Smooth muscle cell (in vitro differentiated cells): ENCODE results near the gene CYP2R1. TPM values are rescaled to one million over a fixed set of nuclear protein-coding genes. Genes with fewer than 3 reads are reported as not detected.

Experiments used
- DNase-seq: peaks from one replicate; lab custom pipeline; 2025; ENCODE audit not compliant: unreplicated experiment; lab: John Stamatoyannopoulos, UW
- H2AFZ ChIP-seq: fragments of 200-600 bp; sonication (generic); 2 replicates; pipeline ENCODE4 v1.6.0; 2016; ENCODE audit warnings: antibody characterized with exemption, low read depth, mild to moderate bottlenecking
- H3F3A ChIP-seq: fragments of 200-600 bp; sonication (generic); 2 replicates; pipeline ENCODE4 v1.6.0; 2017; ENCODE audit warnings: antibody characterized with exemption, low read depth
- H3K27ac ChIP-seq: fragments of 200-600 bp; sonication (generic); 2 replicates; pipeline ENCODE4 v1.5.1; 2016; ENCODE audit warnings: low read depth, mild to moderate bottlenecking
- H3K27me3 ChIP-seq: fragments of 200-600 bp; sonication (generic); 2 replicates; pipeline ENCODE4 v1.6.1; 2016; ENCODE audit warnings: low read depth, mild to moderate bottlenecking
- H3K36me3 ChIP-seq: fragments of 200-600 bp; sonication (generic); 2 replicates; pipeline ENCODE4 v1.5.1; 2016; ENCODE audit warnings: low read depth
- H3K4me1 ChIP-seq: fragments of 200-600 bp; sonication (generic); 2 replicates; pipeline ENCODE4 v1.5.1; 2016; ENCODE audit warnings: low read depth
- H3K4me2 ChIP-seq: fragments of 200-600 bp; sonication (generic); 2 replicates; pipeline ENCODE4 v1.6.0; 2016; ENCODE audit warnings: mild to moderate bottlenecking
- H3K4me3 ChIP-seq: fragments of 200-600 bp; sonication (generic); 2 replicates; pipeline ENCODE4 v1.5.1; 2016; ENCODE audit warnings: mild to moderate bottlenecking
- H3K79me2 ChIP-seq: fragments of 200-600 bp; sonication (generic); 2 replicates; pipeline ENCODE4 v1.6.0; 2016; ENCODE audit warnings: low read depth, mild to moderate bottlenecking
- H3K9ac ChIP-seq: fragments of 200-600 bp; sonication (generic); 2 replicates; pipeline ENCODE4 v1.6.0; 2016; ENCODE audit warnings: low read depth
- H3K9me3 ChIP-seq: fragments of 200-600 bp; sonication (generic); replicated peaks from 2 replicates; pipeline ENCODE4 v1.5.1; 2016; ENCODE audit warnings: low read depth
- H4K20me1 ChIP-seq: fragments of 200-600 bp; sonication (generic); 2 replicates; pipeline ENCODE4 v1.6.0; 2016; ENCODE audit warnings: low read depth
- CTCF ChIP-seq: fragments of 200-600 bp; sonication (generic); IDR thresholded peaks from 2 replicates; pipeline ENCODE4 v1.5.1; 2017; ENCODE audit warnings: borderline replicate concordance, mild to moderate bottlenecking, antibody characterized with exemption; ENCODE audit not compliant: insufficient read depth, poor library complexity, severe bottlenecking
- WGBS: methylation state at CpG from one replicate; pipeline ENCODE4 v1.1.7; 2016; ENCODE audit warnings: low lambda C conversion rate; 5-methylcytosine and 5-hydroxymethylcytosine counted together
- polyA plus RNA-seq: library from polyadenylated mRNA; unstranded; fragments of >200 nt; fragmentation: Nextera tagmentation; extraction: Ambion mirVana; gene quantifications from 2 replicates; pipeline ENCODE4 v1.2.1, GENCODE V29; 2016
- total RNA-seq: library from RNA; depleted of rRNA; stranded (reverse); fragments of >200 nt; gene quantifications from 2 replicates; pipeline ENCODE4 v1.2.3, GENCODE V29; 2014

Gene CYP2R1
- total and polyA plus RNA-seq, 2 experiments from 2014 or later: 13.5 to 22.1 TPM

GRCh38 chr11:14855890-14856289, 36.1 kb downstream of the CYP2R1 start:
- H3K27me3 ChIP-seq: no peaks in the 10 kb centered on the region
- no peak for DNase-seq
- no peak overlapping the region for H3K27ac ChIP-seq
- H3K79me2 ChIP-seq: no peaks in the 10 kb centered on the region
- no peak for TF ChIP-seq CTCF
- H3F3A ChIP-seq: no peaks in the 10 kb centered on the region
- no peak overlapping the region for H3K4me2 ChIP-seq
- H3K36me3 ChIP-seq: no peaks in the 10 kb centered on the region
- no peak overlapping the region for H3K9ac ChIP-seq
- H3K4me3 ChIP-seq: no peak overlapping the region
- no peaks in the 10 kb centered on the region for H4K20me1 ChIP-seq
- H2AFZ ChIP-seq: no peak overlapping the region
- no peaks in the 10 kb centered on the region for H3K9me3 ChIP-seq
- H3K4me1 ChIP-seq: no peaks in the 10 kb centered on the region
- WGBS: 91% methylated on average over 1 of the region's 1 CpG

GRCh38 chr11:14854057-14854456, 38.0 kb downstream of the CYP2R1 start:
- Histone ChIP-seq H3K27me3 (no peaks in the 10 kb centered on the region), H3K79me2 (no peaks in the 10 kb centered on the region), H3F3A (no peaks in the 10 kb centered on the region), H3K27ac (no peak overlapping the region), H3K9ac (no peak overlapping the region), H3K4me2 (no peak overlapping the region), H3K4me3 (no peak overlapping the region), H3K4me1 (no peaks in the 10 kb centered on the region), H2AFZ (no peak overlapping the region), H3K36me3 (no peaks in the 10 kb centered on the region), H3K9me3 (no peaks in the 10 kb centered on the region), H4K20me1 (no peaks in the 10 kb centered on the region)
- no peak for DNase-seq
- TF ChIP-seq CTCF: no peak

- Histone ChIP-seq H2AFZ (no peak overlapping the region), H3K36me3 (no peaks in the 10 kb centered on the region), H3K4me3 (no peak overlapping the region), H3K79me2 (no peaks in the 10 kb centered on the region), H3K27ac (no peak overlapping the region), H3K4me1 (no peaks in the 10 kb centered on the region), H3K4me2 (no peak overlapping the region), H3K9ac (no peak overlapping the region), H3F3A (no peaks in the 10 kb centered on the region), H4K20me1 (no peaks in the 10 kb centered on the region), H3K27me3 (no peaks in the 10 kb centered on the region), H3K9me3 (no peaks in the 10 kb centered on the region)
- TF ChIP-seq CTCF: no peak
- DNase-seq: no peak
- WGBS: 90% methylated on average over 4 of the region's 4 CpGs
Observed at GRCh38 chr11:14852571-14853177, 39.4 kb downstream of the CYP2R1 start.

GRCh38 chr11:14842002-14842401, 50.0 kb downstream of the CYP2R1 start:
- 96% methylated on average over 3 of the region's 3 CpGs for WGBS
- no peak overlapping the region for H2AFZ ChIP-seq

More at GRCh38 chr11:14842002-14842401, 50.0 kb downstream of the CYP2R1 start:
- Histone ChIP-seq H4K20me1 (no peaks in the 10 kb centered on the region), H3K79me2 (no peaks in the 10 kb centered on the region), H3K9me3 (no peaks in the 10 kb centered on the region), H3K27ac (no peak overlapping the region), H3F3A (no peaks in the 10 kb centered on the region), H3K9ac (no peak overlapping the region), H3K4me2 (no peak overlapping the region), H3K36me3 (no peaks in the 10 kb centered on the region), H3K27me3 (no peaks in the 10 kb centered on the region), H3K4me3 (no peak overlapping the region), H3K4me1 (no peaks in the 10 kb centered on the region)
- no peak for TF ChIP-seq CTCF
- DNase-seq: no peak
